Right renal cortex interstitium (tissue), 3 donors: ENCODE results near the gene ADD3. TPM values are rescaled to one million over a fixed set of nuclear protein-coding genes. Genes with fewer than 3 reads are reported as not detected.

Experiments used
- DNase-seq, 3 donors: peaks; one replicate each; pipeline ENCODE4 v3.0.0-alpha.2; 2013; ENCODE audit warnings: low read depth in 3 of 3, low spot score in 2 of 3
- polyA plus RNA-seq, 3 donors: library from polyadenylated mRNA; unstranded; fragments of 120-200 nt; gene quantifications; one replicate each; pipeline ENCODE4 v1.2.1, GENCODE V29; 2013; ENCODE audit not compliant: insufficient read length in 3 of 3

The ADD3 gene
- polyA plus RNA-seq, 3 donors: 269 to 280 (median 276) TPM

GRCh38 chr10:110142965-110143364, 135.2 kb downstream of the ADD3 start:
- DNase-seq: no peak

- no peak for DNase-seq
Observed at GRCh38 chr10:110144507-110144906, 136.7 kb downstream of the ADD3 start.

- DNase-seq: no peak
Observed at GRCh38 chr10:110147961-110148360, 140.2 kb downstream of the ADD3 start.

GRCh38 chr10:110149259-110149658, 141.5 kb downstream of the ADD3 start:
- DNase-seq: no peak

GRCh38 chr10:110150046-110150445, 142.3 kb downstream of the ADD3 start:
- DNase-seq: no peak

GRCh38 chr10:110150981-110151380, 143.2 kb downstream of the ADD3 start:
- no peak for DNase-seq

- DNase-seq: no peak
Observed at GRCh38 chr10:110151467-110151866, 143.7 kb downstream of the ADD3 start.

GRCh38 chr10:110151971-110152370, 144.2 kb downstream of the ADD3 start:
- DNase-seq: no peak

GRCh38 chr10:110153396-110153795, 145.6 kb downstream of the ADD3 start:
- DNase-seq: no peak

GRCh38 chr10:110156046-110156445, 148.3 kb downstream of the ADD3 start:
- no peak for DNase-seq

GRCh38 chr10:110158051-110159005, 150.5 kb downstream of the ADD3 start:
- no peak for DNase-seq

- DNase-seq: no peak
Observed at GRCh38 chr10:110160081-110160480, 152.3 kb downstream of the ADD3 start.

GRCh38 chr10:110160522-110160921, 152.7 kb downstream of the ADD3 start:
- no peak for DNase-seq

- DNase-seq: no peak
Observed at GRCh38 chr10:110162741-110163145, 155.0 kb downstream of the ADD3 start.

- no peak for DNase-seq
Observed at GRCh38 chr10:110163192-110163773, 155.5 kb downstream of the ADD3 start.

GRCh38 chr10:110163841-110164240, 156.1 kb downstream of the ADD3 start:
- no peak for DNase-seq

GRCh38 chr10:110165239-110165638, 157.5 kb downstream of the ADD3 start:
- no peak for DNase-seq

- no peak for DNase-seq
Observed at GRCh38 chr10:110167149-110167548, 159.4 kb downstream of the ADD3 start.

- DNase-seq: no peak
Observed at GRCh38 chr10:110168601-110169481, 161.1 kb downstream of the ADD3 start.

- DNase-seq: no peak
Observed at GRCh38 chr10:110169586-110169985, 161.8 kb downstream of the ADD3 start.
